A673 (cell line): Measurements from ENCODE around the gene TFF2. TPM values are rescaled to one million over a fixed set of nuclear protein-coding genes. Genes with fewer than 3 reads are reported as not detected.

ENCODE experiments used
- BruUV-seq: library from RNA; stranded (reverse); fragments of 400-500 nt; replicated peaks from 2 replicates; lab custom pipeline; 2021; lab: Mats Ljungman, UMichigan
- CTCF ChIA-PET: fragments of 300-600 bp; sonication (Branson Sonifier 250); formaldehyde crosslinking; loops from one replicate; lab custom pipeline; 2022; ENCODE audit warnings: antibody characterized with exemption; lab: Charles Lee
- POLR2A ChIA-PET: fragments of 300-600 bp; sonication (Branson Sonifier 250); formaldehyde crosslinking; loops from one replicate; lab custom pipeline; 2022; ENCODE audit warnings: antibody characterized with exemption; ENCODE audit not compliant: low non-redundant PET; lab: Charles Lee
- DNase-seq: peaks from one replicate; pipeline ENCODE4 v3.0.0-alpha.2; 2015; ENCODE audit warnings: low spot score
- H3K27ac ChIP-seq: fragments of 200-600 bp; sonication (generic); 2 replicates; pipeline ENCODE4 v1.5.1; 2016; ENCODE audit warnings: mixed run types, low read depth, mild to moderate bottlenecking, mixed read lengths, antibody characterized with exemption, low read length; ENCODE audit not compliant: poor library complexity, severe bottlenecking
- H3K27me3 ChIP-seq: fragments of 200-600 bp; sonication (generic); replicated peaks from 2 replicates; pipeline ENCODE4 v1.6.1; 2017; ENCODE audit warnings: mixed run types, low read depth, mild to moderate bottlenecking, mixed read lengths, antibody characterized with exemption, low read length; ENCODE audit not compliant: insufficient read depth, poor library complexity
- H3K36me3 ChIP-seq: fragments of 200-600 bp; sonication (generic); 2 replicates; pipeline ENCODE4 v1.6.1; 2016; ENCODE audit warnings: mixed run types, mild to moderate bottlenecking, mixed read lengths, antibody characterized with exemption, low read length; ENCODE audit not compliant: insufficient read depth, poor library complexity, severe bottlenecking
- H3K4me1 ChIP-seq: fragments of 200-600 bp; sonication (generic); 2 replicates; pipeline ENCODE4 v1.6.1; 2017; ENCODE audit warnings: mixed run types, mild to moderate bottlenecking, mixed read lengths, antibody characterized with exemption, low read length; ENCODE audit not compliant: insufficient read depth, poor library complexity, severe bottlenecking
- H3K4me3 ChIP-seq: fragments of 200-600 bp; sonication (generic); 2 replicates; pipeline ENCODE4 v1.5.1; 2016; ENCODE audit warnings: low read depth, mixed run types, mild to moderate bottlenecking, mixed read lengths, low read length; ENCODE audit not compliant: poor library complexity, severe bottlenecking
- H3K9me3 ChIP-seq: fragments of 200-600 bp; sonication (generic); 2 replicates; pipeline ENCODE4 v1.6.1; 2016; ENCODE audit warnings: mixed run types, low read depth, mild to moderate bottlenecking, mixed read lengths, antibody characterized with exemption, low read length; ENCODE audit not compliant: poor library complexity, severe bottlenecking
- EZH2 ChIP-seq: fragments of 200-600 bp; sonication (generic); IDR thresholded peaks from 2 replicates; pipeline ENCODE4 v1.6.1; 2017; ENCODE audit warnings: borderline replicate concordance, low read depth, mild to moderate bottlenecking, mixed read lengths, antibody characterized with exemption, low read length; ENCODE audit not compliant: poor library complexity, severe bottlenecking
- intact Hi-C: fragments of 100-400 bp; cut with micrococcal nuclease; formaldehyde crosslinking; loops from one replicate; pipeline ENCODE4 v1.10.0; 2022; ENCODE audit not compliant: unreplicated experiment
- total RNA-seq: library from RNA; stranded (reverse); gene quantifications from 2 replicates; pipeline ENCODE4 v1.2.3, GENCODE V29; 2021
- TF ChIP-seq, protein P1 (sequence below): fragments of 300-800, 200-600 bp; sonication (generic); conservative IDR thresholded peaks from 2 replicates; pipeline ENCODE4 v1.5.1; 2017; ENCODE audit warnings: low read depth, mild to moderate bottlenecking, antibody characterized with exemption, low read length, moderate library complexity, mixed read lengths

TFF2 gene
- total RNA-seq, 1 experiment from 2014 or later = not detected

DNA sequence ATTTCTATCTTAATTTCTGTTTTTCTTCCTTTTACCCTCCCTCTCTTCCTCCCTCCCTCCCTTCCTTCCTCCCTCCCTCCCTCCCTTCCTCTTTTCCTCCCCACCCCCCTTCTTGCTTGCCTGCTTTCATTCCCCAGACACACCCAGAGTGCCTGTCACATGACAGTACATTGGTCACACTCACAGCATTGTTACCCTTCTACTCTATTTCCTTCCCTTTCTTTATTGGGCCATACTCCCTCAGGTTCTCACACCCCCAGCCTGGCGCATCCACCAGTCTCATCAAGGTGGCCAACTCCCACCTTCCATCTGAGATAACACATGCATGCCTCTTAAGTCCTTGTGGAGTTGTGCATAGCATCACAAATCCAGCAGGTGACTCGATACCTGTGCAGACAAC is 34.2 kb upstream of the TFF2 start:
- ChIA-PET CTCF (no interaction called here), POLR2A (no interaction called here)
- intact Hi-C loops = no loop called here
- Histone ChIP-seq H3K27ac (no peak overlapping the region), H3K36me3 (no peaks in the 10 kb centered on the region), H3K4me3 (no peak overlapping the region), H3K9me3 (no peaks in the 10 kb centered on the region), H3K27me3 (no peaks in the 10 kb centered on the region), H3K4me1 (peaks cover 7% of the 10 kb centered on the region)
- no TSS peak for BruUV-seq
- TF ChIP-seq EZH2 = no peak
- TF ChIP-seq, protein P1, sequence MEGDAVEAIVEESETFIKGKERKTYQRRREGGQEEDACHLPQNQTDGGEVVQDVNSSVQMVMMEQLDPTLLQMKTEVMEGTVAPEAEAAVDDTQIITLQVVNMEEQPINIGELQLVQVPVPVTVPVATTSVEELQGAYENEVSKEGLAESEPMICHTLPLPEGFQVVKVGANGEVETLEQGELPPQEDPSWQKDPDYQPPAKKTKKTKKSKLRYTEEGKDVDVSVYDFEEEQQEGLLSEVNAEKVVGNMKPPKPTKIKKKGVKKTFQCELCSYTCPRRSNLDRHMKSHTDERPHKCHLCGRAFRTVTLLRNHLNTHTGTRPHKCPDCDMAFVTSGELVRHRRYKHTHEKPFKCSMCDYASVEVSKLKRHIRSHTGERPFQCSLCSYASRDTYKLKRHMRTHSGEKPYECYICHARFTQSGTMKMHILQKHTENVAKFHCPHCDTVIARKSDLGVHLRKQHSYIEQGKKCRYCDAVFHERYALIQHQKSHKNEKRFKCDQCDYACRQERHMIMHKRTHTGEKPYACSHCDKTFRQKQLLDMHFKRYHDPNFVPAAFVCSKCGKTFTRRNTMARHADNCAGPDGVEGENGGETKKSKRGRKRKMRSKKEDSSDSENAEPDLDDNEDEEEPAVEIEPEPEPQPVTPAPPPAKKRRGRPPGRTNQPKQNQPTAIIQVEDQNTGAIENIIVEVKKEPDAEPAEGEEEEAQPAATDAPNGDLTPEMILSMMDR = no peak
- no peak for DNase-seq

DNA sequence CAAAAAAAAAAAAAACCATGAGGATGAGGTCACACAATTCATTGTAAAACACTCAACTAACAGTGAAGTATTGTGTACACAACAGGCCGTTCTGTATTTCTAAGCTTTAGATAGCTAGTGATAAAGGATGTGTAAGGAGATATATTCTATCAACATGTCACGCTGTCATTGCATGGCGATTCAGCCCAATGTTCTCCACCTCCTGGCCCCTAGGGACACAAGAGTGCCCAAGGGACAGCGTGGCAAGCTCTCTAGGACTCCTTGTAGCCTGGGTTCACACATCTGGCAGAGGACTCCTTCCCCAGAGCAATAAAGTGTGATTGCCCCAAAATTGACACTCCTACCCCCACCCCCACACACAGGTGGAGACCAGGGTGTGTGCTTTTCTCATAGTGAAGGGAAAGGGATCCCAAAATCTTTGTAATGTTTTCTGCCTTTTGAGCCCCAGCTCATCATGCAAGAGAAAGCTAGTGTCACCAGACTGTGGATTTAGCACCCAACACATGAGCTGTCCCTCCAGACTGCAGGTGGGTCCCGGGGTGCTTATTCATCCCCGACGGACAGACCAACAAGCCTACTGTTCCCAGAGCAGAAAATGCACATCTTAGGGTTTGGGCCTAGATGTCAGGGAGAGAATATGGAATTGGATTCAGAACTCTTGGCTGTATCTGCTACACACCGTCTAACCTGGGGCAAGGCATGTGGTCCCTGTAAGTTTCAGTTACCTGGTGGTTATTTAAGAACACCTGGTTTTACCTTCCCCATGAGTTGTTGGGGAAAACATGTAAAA is 33.6 kb upstream of the TFF2 start:
- peaks cover 7% of the 10 kb centered on the region for H3K4me1 ChIP-seq
- no peaks in the 10 kb centered on the region for H3K36me3 ChIP-seq
- CTCF ChIA-PET = interaction anchor here (0.5 kb wide), 1 partner anchor 75 kb away, joined by 5 read pairs; no protein-coding TSS in a partner anchor
- POLR2A ChIA-PET = no interaction called here
- H3K4me3 ChIP-seq = no peak overlapping the region
- no peaks in the 10 kb centered on the region for H3K9me3 ChIP-seq
- H3K27me3 ChIP-seq = no peaks in the 10 kb centered on the region
- TF ChIP-seq, protein P1 = no peak
- TF ChIP-seq EZH2 = no peak
- no peak for DNase-seq
- no peak overlapping the region for H3K27ac ChIP-seq
- intact Hi-C loops = no loop called here
- no TSS peak for BruUV-seq

DNA sequence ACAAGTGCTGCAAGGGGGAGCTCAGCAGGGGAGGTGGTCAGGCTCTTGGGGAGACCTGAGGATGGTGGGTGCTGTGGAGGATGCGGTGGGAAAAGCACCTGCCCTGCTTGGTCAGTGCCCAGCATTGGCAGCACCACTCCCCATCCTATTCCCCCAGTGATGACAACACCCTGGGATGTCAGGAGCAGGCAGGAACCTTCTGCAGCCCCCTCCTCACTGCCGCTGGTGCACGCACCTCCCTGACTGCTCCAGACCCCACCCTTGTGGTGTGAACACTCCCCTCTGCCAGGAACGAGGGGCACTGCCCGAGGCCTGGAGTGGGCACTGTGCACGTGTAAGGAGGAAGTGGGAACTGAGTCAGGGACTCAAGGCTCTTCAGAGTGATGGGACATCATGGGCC is 32.5 kb upstream of the TFF2 start:
- H3K36me3 ChIP-seq = no peaks in the 10 kb centered on the region
- H3K27me3 ChIP-seq = no peaks in the 10 kb centered on the region
- no peak for DNase-seq
- no peaks in the 10 kb centered on the region for H3K9me3 ChIP-seq
- POLR2A ChIA-PET = no interaction called here
- intact Hi-C loops = no loop called here
- TF ChIP-seq, protein P1 = no peak
- TF ChIP-seq EZH2 = no peak
- BruUV-seq = no TSS peak
- H3K4me3 ChIP-seq = no peak overlapping the region
- CTCF ChIA-PET = no interaction called here
- H3K27ac ChIP-seq = no peak overlapping the region
- peaks cover 7% of the 10 kb centered on the region for H3K4me1 ChIP-seq
